K562 (cell line): Measurements from ENCODE around the gene SCNN1A. TPM values are rescaled to one million over a fixed set of nuclear protein-coding genes. Genes with fewer than 3 reads are reported as not detected.
A peak's percentile ranks its signal among the peaks of the same experiment; 100 is the strongest.

Experiments used
- CEBPB ChIP-seq: fragments of 450-650 bp; IDR thresholded peaks from 2 replicates; pipeline ENCODE4 v1.6.1; 2016; ENCODE audit warnings: missing genetic modification characterization, missing compliant biosample characterization
- CHD7 ChIP-seq: fragments of 200-600 bp; sonication (generic); IDR thresholded peaks from one replicate; pipeline ENCODE4 v1.6.1; 2012; ENCODE audit warnings: mild to moderate bottlenecking, low read depth, low read length, inconsistent platforms
- EGR1 ChIP-seq: fragments of 450-650 bp; conservative IDR thresholded peaks from 2 replicates; pipeline ENCODE4 v1.6.1; 2017; ENCODE audit warnings: mild to moderate bottlenecking
- HOMEZ ChIP-seq: fragments of 250-450 bp; sonication (Bioruptor Pico); IDR thresholded peaks from 2 replicates; pipeline ENCODE4 v1.4.0; 2020; ENCODE audit warnings: mild to moderate bottlenecking, moderate library complexity
- PHB ChIP-seq: fragments of 250-450 bp; sonication (Bioruptor Pico); IDR thresholded peaks from 2 replicates; pipeline ENCODE4 v1.5.0; 2021
- PTTG1 ChIP-seq: fragments of 450-650 bp; IDR thresholded peaks from 2 replicates; pipeline ENCODE4 v1.6.1; 2016; ENCODE audit warnings: low read depth, mild to moderate bottlenecking, missing genetic modification characterization, missing compliant biosample characterization
- SMARCA4 ChIP-seq: fragments of 450-650 bp; IDR thresholded peaks from 2 replicates; pipeline ENCODE4 v1.6.1; 2016
- ZNF561 ChIP-seq: fragments of 450-650 bp; formaldehyde crosslinking; conservative IDR thresholded peaks from 2 replicates; pipeline ENCODE4 v1.4.0; 2020; ENCODE audit warnings: mild to moderate bottlenecking, moderate library complexity
- ZZZ3 ChIP-seq: fragments of 450-650 bp; IDR thresholded peaks from 2 replicates; pipeline ENCODE4 v1.6.1; 2016; ENCODE audit warnings: antibody characterized with exemption, mild to moderate bottlenecking, moderate library complexity
- polyA plus RNA-seq, 8 experiments: library from polyadenylated mRNA; depleted of rRNA in 4 of 8; stranded (reverse) in 5 of 8; unstranded in 3 of 8; fragments of >200 nt; fragmentation: Nextera tagmentation in 2 of 8; fragmentation: Illumina TruSeq in 1 of 8; extraction: Ambion mirVana in 2 of 8; extraction: Trizol in 1 of 8; gene quantifications; 2 replicates each; pipeline versions ENCODE4 v1.2.1 to v1.2.3, GENCODE V29; 2011 to 2014; ENCODE audit warnings: inconsistent platforms in 1 of 8, missing spikeins in 1 of 8
- total RNA-seq, 7 experiments: library from RNA; depleted of rRNA in 6 of 7; stranded (reverse); fragments of >200 nt in 6 of 7; fragmentation: Illumina TruSeq in 2 of 7; extraction: Trizol in 2 of 7; gene quantifications; 2 replicates each; pipeline versions ENCODE4 v1.2.1 to v1.2.3, GENCODE V29; 2011 to 2021; ENCODE audit warnings: low replicate concordance in 1 of 7
- TF ChIP-seq, protein P1 (sequence below), 2 experiments: IDR thresholded peaks in 1 of 2; conservative IDR thresholded peaks in 1 of 2; 2 replicates each; pipeline ENCODE4 v1.6.1; 2016; ENCODE audit warnings: low read depth in 2 of 2, mild to moderate bottlenecking in 1 of 2, missing compliant biosample characterization in 1 of 2, missing genetic modification characterization in 1 of 2, moderate library complexity in 1 of 2
- TF ChIP-seq, protein P2 (sequence below): fragments of 450-650 bp; IDR thresholded peaks from 2 replicates; pipeline ENCODE4 v1.6.1; 2016; ENCODE audit warnings: low read depth, mild to moderate bottlenecking, moderate library complexity

SCNN1A gene
- total and polyA plus RNA-seq, 9 of the 15 experiments (the other 6 are each of a cell fraction or from before 2014, with no cell fraction given), result 0.15 to 0.49 (median 0.32) TPM; not detected in 5

DNA sequence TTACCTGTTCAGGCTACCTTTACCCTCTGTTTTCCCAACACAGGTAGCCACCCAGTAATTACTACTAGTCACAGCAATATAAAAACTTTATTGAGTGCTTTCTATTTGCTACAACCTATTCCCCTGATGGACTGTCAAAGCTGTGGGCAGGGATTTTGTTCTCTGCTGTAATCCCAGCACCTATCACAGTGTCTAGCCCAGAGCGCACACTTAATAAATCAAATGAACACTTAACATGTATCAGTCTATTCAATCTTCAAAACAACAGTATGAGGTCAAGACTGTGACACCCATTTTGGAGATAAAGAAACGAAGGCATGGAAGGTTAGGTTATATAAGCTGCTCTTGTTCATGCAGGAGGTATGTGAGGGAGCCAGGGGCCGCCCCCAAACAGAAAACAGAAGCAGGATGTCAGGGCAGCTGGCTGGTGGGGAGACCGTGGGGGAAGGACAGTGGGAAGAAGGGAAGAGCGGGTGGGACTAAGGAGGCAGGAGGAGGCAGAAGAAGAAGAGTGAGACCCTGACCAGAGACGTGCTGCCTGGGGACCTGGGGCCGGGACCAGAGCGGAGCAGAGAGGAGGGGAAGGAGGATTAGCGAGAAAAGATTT, 35.2 kb downstream of the SCNN1A start (continued):
- no peak for TF ChIP-seq ZNF561
- no peak for TF ChIP-seq PTTG1
- TF ChIP-seq, protein P1, sequence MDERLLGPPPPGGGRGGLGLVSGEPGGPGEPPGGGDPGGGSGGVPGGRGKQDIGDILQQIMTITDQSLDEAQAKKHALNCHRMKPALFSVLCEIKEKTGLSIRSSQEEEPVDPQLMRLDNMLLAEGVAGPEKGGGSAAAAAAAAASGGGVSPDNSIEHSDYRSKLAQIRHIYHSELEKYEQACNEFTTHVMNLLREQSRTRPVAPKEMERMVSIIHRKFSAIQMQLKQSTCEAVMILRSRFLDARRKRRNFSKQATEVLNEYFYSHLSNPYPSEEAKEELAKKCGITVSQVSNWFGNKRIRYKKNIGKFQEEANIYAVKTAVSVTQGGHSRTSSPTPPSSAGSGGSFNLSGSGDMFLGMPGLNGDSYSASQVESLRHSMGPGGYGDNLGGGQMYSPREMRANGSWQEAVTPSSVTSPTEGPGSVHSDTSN (CRISPR knock-in tag; IDR thresholded peaks at IDR 0.05; ENCODE audit: low read depth), result no peak
- TF ChIP-seq, protein P1 (tag; conservative IDR thresholded peaks at IDR 0.05; ENCODE audit: low read depth), result peak; percentile 74
- no peak for TF ChIP-seq PHB (CRISPR knock-in tag)
- no peak for TF ChIP-seq SMARCA4
- TF ChIP-seq, protein P2, sequence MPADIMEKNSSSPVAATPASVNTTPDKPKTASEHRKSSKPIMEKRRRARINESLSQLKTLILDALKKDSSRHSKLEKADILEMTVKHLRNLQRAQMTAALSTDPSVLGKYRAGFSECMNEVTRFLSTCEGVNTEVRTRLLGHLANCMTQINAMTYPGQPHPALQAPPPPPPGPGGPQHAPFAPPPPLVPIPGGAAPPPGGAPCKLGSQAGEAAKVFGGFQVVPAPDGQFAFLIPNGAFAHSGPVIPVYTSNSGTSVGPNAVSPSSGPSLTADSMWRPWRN, result no peak
- no peak for TF ChIP-seq EGR1
- TF ChIP-seq CEBPB, result no peak
- TF ChIP-seq CHD7, result no peak
- TF ChIP-seq HOMEZ, result no peak
- TF ChIP-seq ZZZ3, result no peak
